SK-N-SH treated with all-trans-retinoic acid at 6 μM for 48 hours (cell line): ENCODE data around the gene CYB561.

ENCODE experiments used
- ISL1 ChIP-seq: fragments of 250-450 bp; sonication (Bioruptor Pico); IDR thresholded peaks from 2 replicates; pipeline ENCODE4 v2.1.2; 2022; ENCODE audit warnings: mild to moderate bottlenecking, moderate library complexity
- PATZ1 ChIP-seq: fragments of 250-450 bp; sonication (Bioruptor Pico); IDR thresholded peaks from 2 replicates; pipeline ENCODE4 v1.8.0; 2020; ENCODE audit warnings: mild to moderate bottlenecking, moderate library complexity, borderline replicate concordance
- RARB ChIP-seq: fragments of 250-450 bp; sonication (Bioruptor Pico); IDR thresholded peaks from 2 replicates; pipeline ENCODE4 v1.8.0; 2021; ENCODE audit warnings: mild to moderate bottlenecking, moderate library complexity
- SNAI2 ChIP-seq: fragments of 250-450 bp; sonication (Bioruptor Pico); IDR thresholded peaks from 2 replicates; pipeline ENCODE4 v1.5.0; 2020; ENCODE audit warnings: mild to moderate bottlenecking, moderate library complexity
- TCF4 ChIP-seq: fragments of 250-450 bp; sonication (Bioruptor Pico); IDR thresholded peaks from 2 replicates; pipeline ENCODE4 v1.8.0; 2021; ENCODE audit warnings: mild to moderate bottlenecking, moderate library complexity, borderline replicate concordance
- ZFP3 ChIP-seq: fragments of 250-450 bp; sonication (Bioruptor Pico); IDR thresholded peaks from 2 replicates; pipeline ENCODE4 v1.5.0; 2020; ENCODE audit warnings: mild to moderate bottlenecking, moderate library complexity
- ZNF565 ChIP-seq: fragments of 450-650 bp; formaldehyde crosslinking; conservative IDR thresholded peaks from 2 replicates; pipeline ENCODE4 v1.5.0; 2020; ENCODE audit warnings: low read depth, mild to moderate bottlenecking, moderate library complexity
- TF ChIP-seq, protein P1 (sequence below): fragments of 250-450 bp; sonication (Bioruptor Pico); IDR thresholded peaks from 2 replicates; pipeline ENCODE4 v1.5.1; 2021; ENCODE audit warnings: mild to moderate bottlenecking, moderate library complexity

- no peak for TF ChIP-seq PATZ1 (CRISPR knock-in tag)
- TF ChIP-seq ISL1 (CRISPR knock-in tag), result no peak
- no peak for TF ChIP-seq ZFP3 (CRISPR knock-in tag)
- TF ChIP-seq SNAI2 (CRISPR knock-in tag), result no peak
- no peak for TF ChIP-seq RARB (CRISPR knock-in tag)
- TF ChIP-seq ZNF565 (CRISPR knock-in tag), result no peak
- no peak for TF ChIP-seq TCF4 (CRISPR knock-in tag)
- TF ChIP-seq, protein P1, sequence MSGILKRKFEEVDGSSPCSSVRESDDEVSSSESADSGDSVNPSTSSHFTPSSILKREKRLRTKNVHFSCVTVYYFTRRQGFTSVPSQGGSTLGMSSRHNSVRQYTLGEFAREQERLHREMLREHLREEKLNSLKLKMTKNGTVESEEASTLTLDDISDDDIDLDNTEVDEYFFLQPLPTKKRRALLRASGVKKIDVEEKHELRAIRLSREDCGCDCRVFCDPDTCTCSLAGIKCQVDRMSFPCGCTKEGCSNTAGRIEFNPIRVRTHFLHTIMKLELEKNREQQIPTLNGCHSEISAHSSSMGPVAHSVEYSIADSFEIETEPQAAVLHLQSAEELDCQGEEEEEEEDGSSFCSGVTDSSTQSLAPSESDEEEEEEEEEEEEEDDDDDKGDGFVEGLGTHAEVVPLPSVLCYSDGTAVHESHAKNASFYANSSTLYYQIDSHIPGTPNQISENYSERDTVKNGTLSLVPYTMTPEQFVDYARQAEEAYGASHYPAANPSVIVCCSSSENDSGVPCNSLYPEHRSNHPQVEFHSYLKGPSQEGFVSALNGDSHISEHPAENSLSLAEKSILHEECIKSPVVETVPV, result no peak
Observed at GRCh38 chr17:63458478-63458877, 12.4 kb upstream of the CYB561 start.
